Raji (cell line): ENCODE results near the gene NUMB.

Source experiments
- POLR2A ChIP-seq: IDR thresholded peaks from 2 replicates; pipeline ENCODE4 v1.6.1; 2011; ENCODE audit warnings: low read depth, low read length, control low read depth; ENCODE audit not compliant: insufficient read depth

Gene NUMB

GRCh38 chr14:73402579-73402978, 55.8 kb downstream of the NUMB start:
- TF ChIP-seq POLR2A, result no peak

- no peak for TF ChIP-seq POLR2A
These were observed 60.5 kb downstream of the NUMB start for GRCh38 chr14:73397810-73398209.

- TF ChIP-seq POLR2A, result no peak
These were observed 64.0 kb downstream of the NUMB start for GRCh38 chr14:73394317-73394716.

- no peak for TF ChIP-seq POLR2A
These were observed 65.0 kb downstream of the NUMB start for GRCh38 chr14:73393375-73393774.

- no peak for TF ChIP-seq POLR2A
These were observed 65.8 kb downstream of the NUMB start for GRCh38 chr14:73392329-73393257.

- TF ChIP-seq POLR2A, result no peak
These were observed 72.0 kb downstream of the NUMB start for GRCh38 chr14:73386342-73386741.

- no peak for TF ChIP-seq POLR2A
These were observed 75.0 kb downstream of the NUMB start for GRCh38 chr14:73383356-73383755.

GRCh38 chr14:73381380-73382013, 76.8 kb downstream of the NUMB start:
- TF ChIP-seq POLR2A, result no peak

GRCh38 chr14:73376585-73376984, 81.8 kb downstream of the NUMB start:
- no peak for TF ChIP-seq POLR2A

- TF ChIP-seq POLR2A, result no peak
These were observed 82.5 kb downstream of the NUMB start for GRCh38 chr14:73375861-73376260.

GRCh38 chr14:73374218-73374617, 84.1 kb downstream of the NUMB start:
- no peak for TF ChIP-seq POLR2A

- no peak for TF ChIP-seq POLR2A
These were observed 85.8 kb downstream of the NUMB start for GRCh38 chr14:73372529-73372928.

GRCh38 chr14:73370561-73370960, 87.8 kb downstream of the NUMB start:
- TF ChIP-seq POLR2A, result no peak

GRCh38 chr14:73369428-73369827, 88.9 kb downstream of the NUMB start:
- no peak for TF ChIP-seq POLR2A

- no peak for TF ChIP-seq POLR2A
These were observed 89.7 kb downstream of the NUMB start for GRCh38 chr14:73368616-73369015.

- no peak for TF ChIP-seq POLR2A
These were observed 92.6 kb downstream of the NUMB start for GRCh38 chr14:73365727-73366126.
